A549 treated with AZD9567 at 1 μM for 4 hours (cell line): Measurements from ENCODE around the gene CEP104. TPM values are rescaled to one million over a fixed set of nuclear protein-coding genes. Genes with fewer than 3 reads are reported as not detected.

Experiments used
- total RNA-seq: library from RNA; stranded (reverse); fragments of 200-300 nt; extraction: Qiagen RNA extraction; gene quantifications from 5 replicates; pipeline ENCODE4 v1.2.3, GENCODE V29; 2022; ENCODE audit not compliant: insufficient read depth

Gene CEP104
- total RNA-seq: 17.0 to 22.1 TPM (median 19.8 TPM) in 5 replicates

GRCh38 chr1:3856923-3857790 is at the start of gene CEP104, which contains the start of gene DFFB:
Gene CEP104, minus strand, starts transcription at chr1:3857211. Its CDS starts 4,804 bp downstream, at chr1:3852407.
Gene DFFB, plus strand, starts transcription at chr1:3857476. Its CDS starts 128 bp downstream, at chr1:3857604.

GRCh38 chr1:3900150-3900968 is 43.3 kb upstream of the CEP104 start, which contains the start of gene C1orf174:
Gene C1orf174, minus strand, starts transcription at chr1:3900272. Its CDS starts 86 bp downstream, at chr1:3900186.

GRCh38 chr1:3796215-3797061 is 60.6 kb downstream of the CEP104 start, which contains the start of gene LRRC47:
Gene LRRC47, minus strand, starts transcription at chr1:3796498. Its CDS starts 22 bp downstream, at chr1:3796476.

GRCh38 chr1:3772715-3773571 is 84.1 kb downstream of the CEP104 start, which contains the start of gene SMIM1:
Gene SMIM1, plus strand, starts transcription at chr1:3772749. Its CDS starts 2,625 bp downstream, at chr1:3775374.

Other genes starting within 250 kb of the CEP104 start
- 6.3 to 12.9 TPM (median 10.4 TPM) in 5 replicates for gene MEGF6, start 245.7 kb downstream of the CEP104 start, total RNA-seq
- gene TPRG1L, start 232.2 kb downstream of the CEP104 start, total RNA-seq: 28.1 to 31.3 TPM (median 29.8 TPM) in 5 replicates
- gene WRAP73, start 207.1 kb downstream of the CEP104 start, total RNA-seq: 16.5 to 21.6 TPM (median 19.5 TPM) in 5 replicates
- gene TP73, start 204.7 kb downstream of the CEP104 start, total RNA-seq: 0.47 to 2.7 TPM (median 0.61 TPM) in 5 replicates
- not detected in 5 replicates for gene CCDC27, start 104.8 kb downstream of the CEP104 start, total RNA-seq
- 1.0 to 2.2 TPM (median 1.5 TPM) in 4 of 5 replicates, not detected in the other for gene SMIM1, start 84.5 kb downstream of the CEP104 start, total RNA-seq
- gene LRRC47, start 60.7 kb downstream of the CEP104 start, total RNA-seq: 24.4 to 35.7 TPM (median 34.6 TPM) in 5 replicates
- gene DFFB, start 265 bp upstream of the CEP104 start, total RNA-seq: 1.8 to 4.1 TPM (median 2.8 TPM) in 5 replicates
- gene C1orf174, start 43.1 kb upstream of the CEP104 start, total RNA-seq: 23.8 to 26.7 TPM (median 25.6 TPM) in 5 replicates